ENCODE results near the gene SCARB1. TPM values are rescaled to one million over a fixed set of nuclear protein-coding genes. Genes with fewer than 3 reads are reported as not detected.
A peak's percentile ranks its signal among the peaks of the same experiment; 100 is the strongest.

The SCARB1 gene
- total and polyA plus RNA-seq, 2 of the 13 experiments (the other 11 are each of a cell fraction or from before 2014, with no cell fraction given): 63.4 to 160 TPM

- 0 out of 2 replicates have a peak, but pooled peaks have one; percentile 42 for TF ChIP-seq TEF (CRISPR knock-in tag; IDR thresholded peaks at IDR 0.05)
- TF ChIP-seq ZNF687 (CRISPR knock-in tag; IDR thresholded peaks at IDR 0.05): peak; percentile 99
- 0 out of 2 replicates have a peak, but pooled peaks have one; percentile 29 for TF ChIP-seq ZNF256 (CRISPR knock-in tag; conservative IDR thresholded peaks at IDR 0.05)
- no peak for TF ChIP-seq ZKSCAN5 (CRISPR knock-in tag; IDR thresholded peaks at IDR 0.05)
- TF ChIP-seq ZNF556 (CRISPR knock-in tag; IDR thresholded peaks at IDR 0.05; ENCODE audit: borderline replicate concordance): no peak
- no peak; the same call in 1 of the 2 replicates for TF ChIP-seq SIN3A (IDR thresholded peaks at IDR 0.05; ENCODE audit: borderline replicate concordance, low read depth, low read length)
- peak; percentile 79; the same call in 1 of the 2 replicates for TF ChIP-seq ATF2 (CRISPR knock-in tag; IDR thresholded peaks at IDR 0.05)
- no peak for TF ChIP-seq IKZF1 (IDR thresholded peaks at IDR 0.05)
- TF ChIP-seq CENPT (CRISPR knock-in tag; IDR thresholded peaks at IDR 0.05; ENCODE audit: low read depth): no peak
- no peak for TF ChIP-seq MAFG (CRISPR knock-in tag; IDR thresholded peaks at IDR 0.05)
- no peak for TF ChIP-seq ZNF275 (CRISPR knock-in tag; IDR thresholded peaks at IDR 0.05; ENCODE audit: borderline replicate concordance)
- no peak for TF ChIP-seq AFF4 (CRISPR knock-in tag; IDR thresholded peaks at IDR 0.05)
- TF ChIP-seq NKX3-1 (CRISPR knock-in tag; IDR thresholded peaks at IDR 0.05): peak; percentile 83
- peak; percentile 60; the same call in 1 of the 2 replicates for TF ChIP-seq ZNF598 (CRISPR knock-in tag; IDR thresholded peaks at IDR 0.05; ENCODE audit: borderline replicate concordance)
- TF ChIP-seq ZSCAN30 (CRISPR knock-in tag; IDR thresholded peaks at IDR 0.05): no peak
- TF ChIP-seq GFI1 (CRISPR knock-in tag; IDR thresholded peaks at IDR 0.05; ENCODE audit: borderline replicate concordance): no peak
- TF ChIP-seq JDP2 (CRISPR knock-in tag; IDR thresholded peaks at IDR 0.05; ENCODE audit: borderline replicate concordance): no peak
These were observed 40.8 kb upstream of the SCARB1 start (continued) for GRCh38 chr12:124904306-124905098.
